K562 (cell line): ENCODE measurements around the gene RASL12. TPM values are rescaled to one million over a fixed set of nuclear protein-coding genes. Genes with fewer than 3 reads are reported as not detected.

ENCODE experiments used
- ATAC-seq: fragments of 200-7000 bp; cut with Tn5 transposase; 3 replicates; pipeline ENCODE4 v1.9.1; 2020; ENCODE audit warnings: moderate library complexity
- BruUV-seq: library from RNA; stranded (reverse); fragments of 400-500 nt; replicated peaks from 2 replicates; lab custom pipeline; 2021; lab: Mats Ljungman, UMichigan
- CTCF ChIA-PET: fragments of 300-600 bp; formaldehyde crosslinking; extraction: SDS; loops from one replicate; lab custom pipeline; 2021; ENCODE audit warnings: low intra/inter-chr PET ratio; lab: Yijun Ruan, JAX
- POLR2A ChIA-PET: fragments of 300-600, 350-650 bp; sonication (Branson Sonifier 250); formaldehyde crosslinking; extraction: SDS; loops from one replicate; lab custom pipeline; 2021; ENCODE audit warnings: antibody characterized with exemption, inconsistent platforms; lab: Yijun Ruan, JAX
- DNase-seq, 4 experiments: peaks; one replicate each; pipeline versions ENCODE4 v3.0.0 to v3.0.0-alpha.2; 2011 to 2018; ENCODE audit warnings: low spot score in 3 of 4, mixed read lengths in 3 of 4; ENCODE audit errors: extremely low read depth in 1 of 4
- FAIRE-seq: peaks from 2 replicates; lab custom pipeline; 2011; peaks lifted over from hg19 to GRCh38; lab: Jason Lieb, UNC
- H2AFZ ChIP-seq: 2 replicates; pipeline ENCODE4 v1.6.0; 2011; ENCODE audit warnings: low read depth, low read length, control low read depth, inconsistent platforms
- H3K27ac ChIP-seq: fragments of 200-600 bp; 3 replicates; pipeline ENCODE4 v1.8.0; 2011; ENCODE audit warnings: low read depth, mild to moderate bottlenecking, control low read depth, inconsistent platforms, low read length, moderate library complexity, mixed read lengths; ENCODE audit errors: extremely low read depth
- H3K27me3 ChIP-seq, 2 experiments: fragments of 300-600 bp in 1 of 2; 2 replicates in 1 of 2; 3 replicates in 1 of 2; pipeline versions ENCODE4 v1.6.0 to v1.8.0; 2011; ENCODE audit warnings: inconsistent platforms in 2 of 2, low read length in 2 of 2, mild to moderate bottlenecking in 1 of 2, mixed read lengths in 1 of 2, moderate library complexity in 1 of 2; ENCODE audit not compliant: control insufficient read depth in 2 of 2, insufficient read depth in 2 of 2
- H3K36me3 ChIP-seq: fragments of 300-600 bp; 3 replicates; pipeline ENCODE4 v1.8.0; 2011; ENCODE audit warnings: mild to moderate bottlenecking, low read length, inconsistent platforms; ENCODE audit not compliant: control insufficient read depth, insufficient read depth
- H3K4me1 ChIP-seq, 2 experiments: fragments of 200-600 bp in 1 of 2; replicated peaks in 1 of 2; 2 replicates in 1 of 2; 3 replicates in 1 of 2; pipeline versions ENCODE4 v1.5.1 to v1.8.0; 2011; ENCODE audit warnings: inconsistent platforms in 2 of 2, low read length in 2 of 2, mild to moderate bottlenecking in 1 of 2, mixed read lengths in 1 of 2, moderate library complexity in 1 of 2; ENCODE audit not compliant: control insufficient read depth in 2 of 2, insufficient read depth in 2 of 2
- H3K4me2 ChIP-seq: 2 replicates; pipeline ENCODE4 v1.6.1; 2011; ENCODE audit warnings: low read length, control low read depth, inconsistent platforms, mixed read lengths; ENCODE audit not compliant: insufficient read depth
- H3K4me3 ChIP-seq: fragments of 200-600 bp; sonication (generic), shearing (Covaris generic); 2 replicates; pipeline ENCODE4 v1.5.1; 2016; ENCODE audit warnings: control low read depth, inconsistent platforms
- H3K79me2 ChIP-seq: fragments of 200-600 bp; 3 replicates; pipeline ENCODE4 v1.8.0; 2011; ENCODE audit warnings: low read length, inconsistent platforms; ENCODE audit not compliant: control insufficient read depth, insufficient read depth
- H3K9ac ChIP-seq, 2 experiments: 2 replicates each; pipeline versions ENCODE4 v1.6.0 to v1.6.1; 2011; ENCODE audit warnings: low read depth in 2 of 2, low read length in 2 of 2, control low read depth in 1 of 2, inconsistent platforms in 1 of 2, mild to moderate bottlenecking in 1 of 2, mixed read lengths in 1 of 2; ENCODE audit not compliant: insufficient read depth in 1 of 2
- H3K9me1 ChIP-seq: one replicate; pipeline ENCODE4 v1.6.0; 2011; ENCODE audit warnings: inconsistent platforms, mild to moderate bottlenecking, low read length, moderate library complexity; ENCODE audit not compliant: control insufficient read depth, insufficient read depth
- H3K9me3 ChIP-seq: replicated peaks from 2 replicates; pipeline ENCODE4 v1.5.1; 2011; ENCODE audit warnings: low read depth, low read length, inconsistent platforms; ENCODE audit not compliant: control insufficient read depth, insufficient read depth
- H4K20me1 ChIP-seq: replicated peaks from 2 replicates; pipeline ENCODE4 v1.6.1; 2011; ENCODE audit warnings: low read length, inconsistent platforms, mixed read lengths; ENCODE audit not compliant: control insufficient read depth, insufficient read depth
- BACH1 ChIP-seq: fragments of 200-800 bp; sonication (Bioruptor generic); IDR thresholded peaks from 2 replicates; pipeline ENCODE4 v1.6.1; 2016; ENCODE audit warnings: missing genetic modification characterization, missing compliant biosample characterization
- EWSR1 ChIP-seq: fragments of 450-650 bp; IDR thresholded peaks from 2 replicates; pipeline ENCODE4 v1.6.1; 2018; ENCODE audit warnings: borderline replicate concordance, mild to moderate bottlenecking, low read depth, moderate library complexity; ENCODE audit not compliant: partially characterized antibody
- HNRNPH1 ChIP-seq: fragments of 200-400 bp; formaldehyde crosslinking; optimal IDR thresholded peaks from 2 replicates; pipeline ENCODE3; 2017; ENCODE audit warnings: low read depth, mild to moderate bottlenecking, low read length, moderate library complexity
- KDM4B ChIP-seq, 2 experiments: fragments of 450-650 bp in 1 of 2; sonication (generic) in 1 of 2; IDR thresholded peaks; 2 replicates each; pipeline ENCODE4 v1.6.1; 2016 to 2017; ENCODE audit warnings: borderline replicate concordance in 2 of 2, antibody characterized with exemption in 1 of 2, low read depth in 1 of 2, mild to moderate bottlenecking in 1 of 2
- RB1 ChIP-seq: fragments of 450-650 bp; IDR thresholded peaks from 2 replicates; pipeline ENCODE4 v1.6.1; 2017; ENCODE audit warnings: low read depth, mild to moderate bottlenecking
- RFX1 ChIP-seq: fragments of 450-650 bp; IDR thresholded peaks from 2 replicates; pipeline ENCODE4 v1.6.1; 2016; ENCODE audit warnings: mild to moderate bottlenecking, moderate library complexity
- ZFP36 ChIP-seq: fragments of 150-350 bp; IDR thresholded peaks from 2 replicates; pipeline ENCODE4 v1.6.1; 2018; ENCODE audit warnings: low read length, low read depth; ENCODE audit not compliant: partially characterized antibody
- ZKSCAN3 ChIP-seq: fragments of 250-450 bp; sonication (Bioruptor Pico); IDR thresholded peaks from 2 replicates; pipeline ENCODE4 v1.4.0; 2020
- ZNF785 ChIP-seq: fragments of 250-450 bp; sonication (Bioruptor Pico); IDR thresholded peaks from 2 replicates; pipeline ENCODE4 v1.4.0; 2020; ENCODE audit warnings: mild to moderate bottlenecking
- WGBS: fragments of 100-300 bp; shearing (Covaris generic); methylation state at CpG from one replicate; pipeline ENCODE4 v1.1.6; 2016; ENCODE audit warnings: low coverage, mixed read lengths; ENCODE audit not compliant: insufficient coverage; ENCODE audit errors: missing lambda C conversion rate; 5-methylcytosine and 5-hydroxymethylcytosine counted together
- in situ Hi-C: fragments of 300-500 bp; cut with MboI; formaldehyde crosslinking; loops from 4 replicates; pipeline ENCODE4 v1.15.0; 2018; ENCODE audit warnings: inconsistent platforms, mixed read lengths
- intact Hi-C: fragments of 100-400 bp; cut with micrococcal nuclease; formaldehyde crosslinking; loops from 2 replicates; pipeline ENCODE4 v1.14.2; 2022
- polyA plus RNA-seq, 8 experiments: library from polyadenylated mRNA; depleted of rRNA in 4 of 8; stranded (reverse) in 5 of 8; unstranded in 3 of 8; fragments of >200 nt; fragmentation: Nextera tagmentation in 2 of 8; fragmentation: Illumina TruSeq in 1 of 8; extraction: Ambion mirVana in 2 of 8; extraction: Trizol in 1 of 8; gene quantifications; 2 replicates each; pipeline versions ENCODE4 v1.2.1 to v1.2.3, GENCODE V29; 2011 to 2014; ENCODE audit warnings: inconsistent platforms in 1 of 8, missing spikeins in 1 of 8
- total RNA-seq, 7 experiments: library from RNA; depleted of rRNA in 6 of 7; stranded (reverse); fragments of >200 nt in 6 of 7; fragmentation: Illumina TruSeq in 2 of 7; extraction: Trizol in 2 of 7; gene quantifications; 2 replicates each; pipeline versions ENCODE4 v1.2.1 to v1.2.3, GENCODE V29; 2011 to 2021; ENCODE audit warnings: low replicate concordance in 1 of 7
- TF ChIP-seq, protein P1 (sequence below): sonication (generic); formaldehyde crosslinking; IDR thresholded peaks from 2 replicates; pipeline ENCODE4 v1.4.0; 2020; ENCODE audit warnings: mild to moderate bottlenecking, missing genetic modification reagents
- TF ChIP-seq, protein P2 (sequence below), 2 experiments: IDR thresholded peaks in 1 of 2; conservative IDR thresholded peaks in 1 of 2; 2 replicates each; pipeline ENCODE4 v1.6.1; 2016; ENCODE audit warnings: low read depth in 2 of 2, mild to moderate bottlenecking in 1 of 2, missing compliant biosample characterization in 1 of 2, missing genetic modification characterization in 1 of 2, moderate library complexity in 1 of 2
- TF ChIP-seq, protein P3 (sequence below), 2 experiments: fragments of 450-650 bp; conservative IDR thresholded peaks; 2 replicates each; pipeline ENCODE4 v1.6.1; 2017; ENCODE audit warnings: mild to moderate bottlenecking in 2 of 2, moderate library complexity in 2 of 2

Gene RASL12
- total and polyA plus RNA-seq, 9 of the 15 experiments (the other 6 are each of a cell fraction or from before 2014, with no cell fraction given) = not detected

DNA sequence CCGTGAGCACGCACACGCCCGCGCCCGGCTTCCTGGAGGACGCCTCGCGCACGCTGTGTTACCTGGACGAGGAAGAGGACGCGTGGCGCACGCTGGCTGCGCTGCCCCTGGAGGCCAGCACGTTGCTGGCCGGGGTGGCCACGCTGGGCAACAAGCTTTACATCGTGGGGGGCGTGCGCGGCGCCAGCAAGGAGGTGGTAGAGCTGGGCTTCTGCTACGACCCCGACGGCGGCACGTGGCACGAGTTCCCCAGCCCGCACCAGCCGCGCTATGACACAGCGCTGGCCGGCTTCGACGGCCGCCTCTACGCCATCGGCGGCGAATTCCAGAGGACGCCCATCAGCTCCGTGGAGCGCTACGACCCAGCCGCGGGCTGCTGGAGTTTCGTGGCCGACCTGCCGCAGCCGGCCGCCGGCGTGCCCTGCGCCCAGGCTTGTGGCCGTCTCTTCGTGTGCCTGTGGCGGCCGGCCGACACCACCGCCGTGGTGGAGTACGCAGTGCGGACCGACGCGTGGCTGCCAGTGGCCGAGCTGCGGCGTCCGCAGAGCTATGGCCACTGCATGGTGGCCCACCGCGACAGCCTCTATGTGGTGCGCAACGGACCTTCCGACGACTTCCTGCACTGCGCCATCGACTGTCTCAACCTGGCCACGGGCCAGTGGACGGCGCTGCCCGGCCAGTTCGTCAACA, 9.6 kb upstream of the RASL12 start (continued):
- TF ChIP-seq EWSR1 (no peak), ZKSCAN3 (CRISPR knock-in tag) (no peak), RB1 (no peak), BACH1 (tag) (no peak)
- TF ChIP-seq, protein P1, sequence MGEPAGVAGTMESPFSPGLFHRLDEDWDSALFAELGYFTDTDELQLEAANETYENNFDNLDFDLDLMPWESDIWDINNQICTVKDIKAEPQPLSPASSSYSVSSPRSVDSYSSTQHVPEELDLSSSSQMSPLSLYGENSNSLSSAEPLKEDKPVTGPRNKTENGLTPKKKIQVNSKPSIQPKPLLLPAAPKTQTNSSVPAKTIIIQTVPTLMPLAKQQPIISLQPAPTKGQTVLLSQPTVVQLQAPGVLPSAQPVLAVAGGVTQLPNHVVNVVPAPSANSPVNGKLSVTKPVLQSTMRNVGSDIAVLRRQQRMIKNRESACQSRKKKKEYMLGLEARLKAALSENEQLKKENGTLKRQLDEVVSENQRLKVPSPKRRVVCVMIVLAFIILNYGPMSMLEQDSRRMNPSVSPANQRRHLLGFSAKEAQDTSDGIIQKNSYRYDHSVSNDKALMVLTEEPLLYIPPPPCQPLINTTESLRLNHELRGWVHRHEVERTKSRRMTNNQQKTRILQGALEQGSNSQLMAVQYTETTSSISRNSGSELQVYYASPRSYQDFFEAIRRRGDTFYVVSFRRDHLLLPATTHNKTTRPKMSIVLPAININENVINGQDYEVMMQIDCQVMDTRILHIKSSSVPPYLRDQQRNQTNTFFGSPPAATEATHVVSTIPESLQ = no peak

DNA sequence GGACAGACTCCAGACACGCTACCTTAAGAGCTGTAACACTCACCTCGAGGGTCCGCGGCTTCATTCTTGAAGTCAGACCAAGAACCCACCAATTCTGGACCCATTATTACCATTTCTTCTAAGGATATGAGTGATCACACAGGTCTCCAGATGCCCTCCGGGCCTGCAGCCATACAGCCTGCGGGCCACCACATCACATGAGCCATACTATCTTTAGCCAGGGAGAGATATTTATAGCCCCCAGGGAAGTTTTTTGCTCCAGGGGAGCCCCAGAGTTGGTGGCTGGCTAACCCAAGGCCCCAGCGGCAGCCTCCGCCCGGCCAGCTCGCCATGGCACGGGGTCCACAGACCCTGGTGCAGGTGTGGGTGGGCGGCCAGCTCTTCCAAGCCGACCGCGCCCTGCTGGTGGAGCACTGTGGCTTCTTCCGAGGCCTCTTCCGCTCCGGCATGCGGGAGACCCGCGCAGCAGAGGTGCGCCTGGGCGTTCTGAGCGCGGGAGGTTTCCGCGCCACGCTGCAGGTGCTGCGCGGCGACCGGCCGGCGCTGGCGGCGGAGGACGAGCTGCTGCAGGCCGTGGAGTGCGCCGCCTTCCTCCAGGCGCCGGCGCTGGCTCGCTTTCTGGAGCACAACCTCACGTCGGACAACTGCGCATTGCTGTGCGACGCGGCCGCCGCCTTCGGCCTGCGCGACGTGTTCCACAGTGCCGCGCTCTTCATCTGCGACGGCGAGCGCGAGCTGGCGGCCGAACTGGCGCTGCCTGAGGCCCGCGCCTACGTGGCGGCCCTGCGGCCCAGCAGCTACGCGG, 8.9 kb upstream of the RASL12 start, which contains the start of gene KBTBD13:
Gene KBTBD13 (plus strand): TSS at position 261 of the 805 bp plus-strand sequence. CDS start 70 bp downstream, at position 331.
- CTCF ChIA-PET = no interaction called here
- Histone ChIP-seq H3K9ac (no peak within 1 kb of the TSS), H3K9me1 (no peaks in the 10 kb centered on the region), H3K4me1 (peaks cover 0 to 16% of the 10 kb centered on the region in 2 experiments; a peak in 2 of 5 replicates), H3K4me3 (no peak within 1 kb of the TSS), H3K79me2 (no peaks in the 10 kb centered on the region), H3K4me2 (no peak within 1 kb of the TSS), H3K9me3 (no peaks in the 10 kb centered on the region; the same call in 1 of the 2 replicates), H3K27ac (no peak within 1 kb of the TSS), H4K20me1 (no peaks in the 10 kb centered on the region), H3K36me3 (no peaks in the 10 kb centered on the region), H2AFZ (no peak within 1 kb of the TSS), H3K27me3 (peaks cover 7 to 22% of the 10 kb centered on the region in 2 experiments; a peak in 3 of 5 replicates)
- DNase-seq (no peak), FAIRE-seq (no peak), ATAC-seq (no peak)
- 82% methylated on average over 54 of the region's 73 CpGs for WGBS
- POLR2A ChIA-PET = no interaction called here
- intact Hi-C loops (no loop called here), in situ Hi-C loops (no loop called here)
- BruUV-seq = TSS peak; percentile 89
- TF ChIP-seq ZNF785 (CRISPR knock-in tag) = no peak
- no peak for TF ChIP-seq RFX1
- no peak for TF ChIP-seq ZFP36
- TF ChIP-seq KDM4B (IDR thresholded peaks at IDR 0.05; ENCODE audit: borderline replicate concordance in 2 of 2, low read depth in 1 of 2) = no peak
- TF ChIP-seq, protein P2, sequence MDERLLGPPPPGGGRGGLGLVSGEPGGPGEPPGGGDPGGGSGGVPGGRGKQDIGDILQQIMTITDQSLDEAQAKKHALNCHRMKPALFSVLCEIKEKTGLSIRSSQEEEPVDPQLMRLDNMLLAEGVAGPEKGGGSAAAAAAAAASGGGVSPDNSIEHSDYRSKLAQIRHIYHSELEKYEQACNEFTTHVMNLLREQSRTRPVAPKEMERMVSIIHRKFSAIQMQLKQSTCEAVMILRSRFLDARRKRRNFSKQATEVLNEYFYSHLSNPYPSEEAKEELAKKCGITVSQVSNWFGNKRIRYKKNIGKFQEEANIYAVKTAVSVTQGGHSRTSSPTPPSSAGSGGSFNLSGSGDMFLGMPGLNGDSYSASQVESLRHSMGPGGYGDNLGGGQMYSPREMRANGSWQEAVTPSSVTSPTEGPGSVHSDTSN (CRISPR knock-in tag; IDR thresholded peaks at IDR 0.05; ENCODE audit: low read depth) = no peak
- TF ChIP-seq, protein P2 (tag; conservative IDR thresholded peaks at IDR 0.05; ENCODE audit: low read depth) = no peak
- TF ChIP-seq HNRNPH1 = no peak
- TF ChIP-seq, protein P3, sequence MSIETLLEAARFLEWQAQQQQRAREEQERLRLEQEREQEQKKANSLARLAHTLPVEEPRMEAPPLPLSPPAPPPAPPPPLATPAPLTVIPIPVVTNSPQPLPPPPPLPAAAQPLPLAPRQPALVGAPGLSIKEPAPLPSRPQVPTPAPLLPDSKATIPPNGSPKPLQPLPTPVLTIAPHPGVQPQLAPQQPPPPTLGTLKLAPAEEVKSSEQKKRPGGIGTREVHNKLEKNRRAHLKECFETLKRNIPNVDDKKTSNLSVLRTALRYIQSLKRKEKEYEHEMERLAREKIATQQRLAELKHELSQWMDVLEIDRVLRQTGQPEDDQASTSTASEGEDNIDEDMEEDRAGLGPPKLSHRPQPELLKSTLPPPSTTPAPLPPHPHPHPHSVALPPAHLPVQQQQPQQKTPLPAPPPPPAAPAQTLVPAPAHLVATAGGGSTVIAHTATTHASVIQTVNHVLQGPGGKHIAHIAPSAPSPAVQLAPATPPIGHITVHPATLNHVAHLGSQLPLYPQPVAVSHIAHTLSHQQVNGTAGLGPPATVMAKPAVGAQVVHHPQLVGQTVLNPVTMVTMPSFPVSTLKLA (conservative IDR thresholded peaks at IDR 0.05) = no peak
